HCT116 (cell line): ENCODE measurements around the gene AGAP6. TPM values are rescaled to one million over a fixed set of nuclear protein-coding genes. Genes with fewer than 3 reads are reported as not detected.
"Not testable (repeated sequence)": the region's sequence is repeated elsewhere in the genome, so short reads cannot be mapped to it uniquely, and the experiment has no call there.

Experiments used
- ATAC-seq: fragments of 200-7000 bp; cut with Tn5 transposase; 2 replicates; pipeline ENCODE4 v1.9.1; 2020; ENCODE audit warnings: mild to moderate bottlenecking, moderate library complexity
- BruUV-seq: library from RNA; stranded (reverse); fragments of 400-500 nt; replicated peaks from 2 replicates; lab custom pipeline; 2021; lab: Mats Ljungman, UMichigan
- CTCF ChIA-PET: fragments of 300-600 bp; sonication (Branson Sonifier 250); formaldehyde crosslinking; loops from one replicate; lab custom pipeline; 2021; ENCODE audit warnings: antibody characterized with exemption; lab: Charles Lee
- POLR2A ChIA-PET: fragments of 300-600, 350-600 bp; sonication (Branson Sonifier 250); formaldehyde crosslinking; loops from one replicate; lab custom pipeline; 2021; ENCODE audit warnings: antibody characterized with exemption; lab: Charles Lee
- RAD21 ChIA-PET, 2 experiments: fragments of 300-600 bp; sonication (Branson Sonifier 250); formaldehyde crosslinking; loops; one replicate each; lab custom pipeline; 2023; ENCODE audit warnings: low total read pairs in 2 of 2; ENCODE audit not compliant: uncharacterized antibody in 2 of 2, unreplicated experiment in 2 of 2, low non-redundant PET in 1 of 2; lab: Charles Lee
- DNase-seq: peaks from one replicate; pipeline ENCODE4 v3.0.0-alpha.2; 2010; ENCODE audit warnings: low read depth, low spot score
- H2AFZ ChIP-seq: fragments of 200-600 bp; shearing (Covaris generic), sonication (generic); 2 replicates; pipeline ENCODE4 v1.6.1; 2017; ENCODE audit warnings: low read depth, mixed run types, mixed read lengths, antibody characterized with exemption, low read length; ENCODE audit not compliant: poor library complexity, severe bottlenecking
- H3K27ac ChIP-seq: 2 replicates; pipeline ENCODE4 v1.5.1; 2012; ENCODE audit warnings: low read depth, low read length
- H3K27me3 ChIP-seq: fragments of 200-600 bp; sonication (generic); 2 replicates; pipeline ENCODE4 v1.6.1; 2016; ENCODE audit warnings: mixed run types, low read length, mixed read lengths; ENCODE audit not compliant: insufficient read depth
- H3K36me3 ChIP-seq, 2 experiments: fragments of 200-500 bp in 1 of 2; fragments of 200-600 bp in 1 of 2; sonication (Bioruptor generic) in 1 of 2; sonication (generic) in 1 of 2; 2 replicates each; pipeline versions ENCODE4 v1.5.1 to v1.6.1; 2014 to 2016; ENCODE audit warnings: low read length in 2 of 2, inconsistent platforms in 1 of 2, mixed read lengths in 1 of 2, mixed run types in 1 of 2; ENCODE audit not compliant: insufficient read depth in 2 of 2, control insufficient read depth in 1 of 2
- H3K4me1 ChIP-seq, 2 experiments: fragments of 200-600 bp in 1 of 2; sonication (generic) in 1 of 2; 2 replicates each; pipeline versions ENCODE4 v1.5.1 to v1.6.1; 2012 to 2017; ENCODE audit warnings: low read length in 2 of 2, inconsistent platforms in 1 of 2, mild to moderate bottlenecking in 1 of 2, mixed read lengths in 1 of 2, mixed run types in 1 of 2, moderate library complexity in 1 of 2; ENCODE audit not compliant: insufficient read depth in 2 of 2, control insufficient read depth in 1 of 2
- H3K4me2 ChIP-seq: fragments of 200-600 bp; sonication (generic); 2 replicates; pipeline ENCODE4 v1.6.1; 2017; ENCODE audit warnings: mixed run types, low read length, mixed read lengths
- H3K4me3 ChIP-seq, 2 experiments: fragments of 200-600 bp in 1 of 2; sonication (generic) in 1 of 2; replicated peaks in 1 of 2; 2 replicates each; pipeline ENCODE4 v1.5.1; 2011 to 2016; ENCODE audit warnings: low read length in 2 of 2, control low read depth in 1 of 2, low read depth in 1 of 2, mild to moderate bottlenecking in 1 of 2, mixed read lengths in 1 of 2, mixed run types in 1 of 2
- H3K79me2 ChIP-seq: fragments of 200-600 bp; sonication (generic); 2 replicates; pipeline ENCODE4 v1.6.1; 2017; ENCODE audit warnings: mild to moderate bottlenecking, mixed run types, low read length, moderate library complexity, mixed read lengths; ENCODE audit not compliant: insufficient read depth
- H3K9ac ChIP-seq: fragments of 200-600 bp; sonication (generic); 2 replicates; pipeline ENCODE4 v1.6.1; 2016; ENCODE audit warnings: low read length, mixed read lengths
- H3K9me2 ChIP-seq: fragments of 200-600 bp; sonication (generic), shearing (Covaris generic); 2 replicates; pipeline ENCODE4 v1.6.1; 2017; ENCODE audit warnings: mixed run types, mild to moderate bottlenecking, moderate library complexity; ENCODE audit not compliant: insufficient read depth
- H3K9me3 ChIP-seq, 2 experiments: fragments of 200-500 bp in 1 of 2; fragments of 200-600 bp in 1 of 2; sonication (Bioruptor generic) in 1 of 2; sonication (generic) in 1 of 2; 2 replicates each; pipeline ENCODE4 v1.6.1; 2014 to 2017; ENCODE audit warnings: low read length in 2 of 2, mixed read lengths in 2 of 2, inconsistent platforms in 1 of 2, low read depth in 1 of 2, mild to moderate bottlenecking in 1 of 2, mixed run types in 1 of 2, moderate library complexity in 1 of 2; ENCODE audit not compliant: control insufficient read depth in 1 of 2, insufficient read depth in 1 of 2
- H4K20me1 ChIP-seq: fragments of 200-600 bp; sonication (generic), shearing (Covaris generic); 2 replicates; pipeline ENCODE4 v1.6.1; 2017; ENCODE audit warnings: mixed run types, mild to moderate bottlenecking, moderate library complexity; ENCODE audit not compliant: insufficient read depth
- CEBPB ChIP-seq: IDR thresholded peaks from 2 replicates; pipeline ENCODE4 v1.6.1; 2012; ENCODE audit warnings: low read depth
- MAX ChIP-seq: IDR thresholded peaks from 2 replicates; pipeline ENCODE4 v1.6.1; 2012
- RAD21 ChIP-seq: IDR thresholded peaks from 2 replicates; pipeline ENCODE4 v1.6.1; 2012; ENCODE audit warnings: low read depth, mild to moderate bottlenecking
- SRF ChIP-seq: IDR thresholded peaks from 2 replicates; pipeline ENCODE4 v1.6.1; 2012; ENCODE audit warnings: low read depth
- ZNF274 ChIP-seq: fragments of 200-500 bp; sonication (Bioruptor generic); IDR thresholded peaks from 2 replicates; pipeline ENCODE4 v1.6.1; 2014; ENCODE audit warnings: mild to moderate bottlenecking, low read depth, low read length, inconsistent platforms
- intact Hi-C: fragments of 100-400 bp; cut with micrococcal nuclease; formaldehyde crosslinking; loops from 2 replicates; pipeline ENCODE4 v1.10.0; 2022
- total RNA-seq: library from RNA; stranded (reverse); gene quantifications from one replicate; pipeline ENCODE4 v1.2.1, GENCODE V29; 2021; ENCODE audit not compliant: unreplicated experiment

Gene AGAP6
- total RNA-seq, 1 experiment from 2014 or later, result 13.1 TPM

- H3K9ac ChIP-seq, H4K20me1 ChIP-seq, H3K27ac ChIP-seq, DNase-seq, RAD21 ChIA-PET, H3K4me3 ChIP-seq, POLR2A ChIA-PET, H3K27me3 ChIP-seq, BruUV-seq, H3K79me2 ChIP-seq, CTCF ChIA-PET, H2AFZ ChIP-seq, intact Hi-C loops, H3K4me2 ChIP-seq, ATAC-seq, H3K36me3 ChIP-seq, H3K4me1 ChIP-seq, H3K9me2 ChIP-seq, H3K9me3 ChIP-seq: not testable (repeated sequence)
Observed at GRCh38 chr10:50024716-50025383, 36.6 kb downstream of the AGAP6 start.

- POLR2A ChIA-PET, result no interaction called here
Observed at GRCh38 chr10:50025627-50026026, 37.4 kb downstream of the AGAP6 start.

More at GRCh38 chr10:50025627-50026026, 37.4 kb downstream of the AGAP6 start:
- Histone ChIP-seq H4K20me1 (no peaks in the 10 kb centered on the region), H3K27ac (no peak overlapping the region), H3K4me3 (no peak overlapping the region), H3K9ac (no peak overlapping the region), H3K9me2 (no peaks in the 10 kb centered on the region), H3K27me3 (no peaks in the 10 kb centered on the region; the same call in 1 of the 2 replicates), H3K4me1 (no peaks in the 10 kb centered on the region), H2AFZ (no peak overlapping the region), H3K79me2 (no peaks in the 10 kb centered on the region), H3K4me2 (no peak overlapping the region), H3K36me3 (no peaks in the 10 kb centered on the region), H3K9me3 (no peaks in the 10 kb centered on the region)
- CTCF ChIA-PET, result no interaction called here
- DNase-seq (no peak), ATAC-seq (no peak)
- TF ChIP-seq RAD21 (no peak), CEBPB (no peak), ZNF274 (no peak), SRF (no peak), MAX (no peak)
- no TSS peak for BruUV-seq
- intact Hi-C loops, result no loop called here
- RAD21 ChIA-PET, result no interaction called here
